NT2/D1 (cell line): ENCODE measurements around the gene QPRT.
"Not testable (repeated sequence)": the region's sequence is repeated elsewhere in the genome, so short reads cannot be mapped to it uniquely, and the experiment has no call there.

Source experiments
- DNase-seq: peaks from one replicate; pipeline ENCODE4 v3.0.0-alpha.2; 2011; ENCODE audit warnings: low read depth, low spot score
- H3K27me3 ChIP-seq: 2 replicates; pipeline ENCODE4 v1.6.0; 2011; ENCODE audit warnings: mild to moderate bottlenecking; ENCODE audit not compliant: insufficient read length, insufficient read depth
- H3K36me3 ChIP-seq: 2 replicates; pipeline ENCODE4 v1.6.1; 2011; ENCODE audit warnings: mild to moderate bottlenecking, low read length, mixed read lengths; ENCODE audit not compliant: insufficient read depth, insufficient read length
- H3K4me1 ChIP-seq: 2 replicates; pipeline ENCODE4 v1.5.1; 2011; ENCODE audit not compliant: insufficient read depth, insufficient read length
- H3K4me3 ChIP-seq: 2 replicates; pipeline ENCODE4 v1.5.1; 2011; ENCODE audit warnings: low read depth; ENCODE audit not compliant: insufficient read length
- H3K9ac ChIP-seq: 2 replicates; pipeline ENCODE4 v1.6.0; 2011; ENCODE audit warnings: low read depth; ENCODE audit not compliant: insufficient read length
- H3K9me3 ChIP-seq: 2 replicates; pipeline ENCODE4 v1.5.1; 2011; ENCODE audit warnings: mild to moderate bottlenecking, low read length; ENCODE audit not compliant: insufficient read depth
- SUZ12 ChIP-seq: IDR thresholded peaks from 2 replicates; pipeline ENCODE4 v1.6.1; 2011; ENCODE audit not compliant: insufficient read length, insufficient read depth; ENCODE audit errors: extremely low read depth
- YY1 ChIP-seq: IDR thresholded peaks from 2 replicates; pipeline ENCODE4 v1.6.1; 2011; ENCODE audit not compliant: insufficient read length, insufficient read depth
- ZNF274 ChIP-seq: IDR thresholded peaks from 2 replicates; pipeline ENCODE4 v1.6.1; 2011; ENCODE audit warnings: mild to moderate bottlenecking, low read depth, low read length

QPRT gene

GRCh38 chr16:29738514-29738913 is 59.5 kb downstream of the QPRT start:
- TF ChIP-seq ZNF274 (no peak), SUZ12 (no peak), YY1 (no peak)
- Histone ChIP-seq H3K9me3 (no peaks in the 10 kb centered on the region), H3K9ac (no peak overlapping the region), H3K36me3 (peaks cover 35% of the 10 kb centered on the region), H3K4me3 (no peak overlapping the region), H3K4me1 (peaks cover 3% of the 10 kb centered on the region), H3K27me3 (no peaks in the 10 kb centered on the region)
- no peak for DNase-seq

- H3K27me3 ChIP-seq, H3K4me1 ChIP-seq, DNase-seq, H3K4me3 ChIP-seq, H3K9ac ChIP-seq, H3K9me3 ChIP-seq: not testable (repeated sequence)
- peaks cover 25% of the 10 kb centered on the region for H3K36me3 ChIP-seq
Observed at GRCh38 chr16:29739927-29740629, 61.1 kb downstream of the QPRT start.

GRCh38 chr16:29740630-29741015 is 61.6 kb downstream of the QPRT start:
- not testable (repeated sequence) for H3K27me3 ChIP-seq, DNase-seq, H3K9ac ChIP-seq, H3K9me3 ChIP-seq, H3K4me3 ChIP-seq
- peaks cover 11% of the 10 kb centered on the region for H3K4me1 ChIP-seq
- peaks cover 24% of the 10 kb centered on the region for H3K36me3 ChIP-seq

GRCh38 chr16:29742683-29743275 is 63.8 kb downstream of the QPRT start:
- Histone ChIP-seq H3K27me3 (no peaks in the 10 kb centered on the region), H3K4me3 (no peak overlapping the region), H3K36me3 (peaks cover 9% of the 10 kb centered on the region), H3K9me3 (peaks cover 14% of the 10 kb centered on the region; the same call in 1 of the 2 replicates), H3K4me1 (peaks cover 10% of the 10 kb centered on the region), H3K9ac (no peak overlapping the region)
- DNase-seq, result no peak
- TF ChIP-seq YY1 (no peak), SUZ12 (no peak), ZNF274 (no peak)

- H3K9ac ChIP-seq, result no peak overlapping the region
- TF ChIP-seq YY1, result no peak
- no peak for TF ChIP-seq ZNF274
- peaks cover 8% of the 10 kb centered on the region for H3K36me3 ChIP-seq
- no peak for DNase-seq
- H3K27me3 ChIP-seq, result no peaks in the 10 kb centered on the region
- peaks cover 20% of the 10 kb centered on the region; the same call in 1 of the 2 replicates for H3K9me3 ChIP-seq
- H3K4me1 ChIP-seq, result peaks cover 10% of the 10 kb centered on the region
- H3K4me3 ChIP-seq, result no peak overlapping the region
Observed at GRCh38 chr16:29743475-29743826, 64.5 kb downstream of the QPRT start.

- TF ChIP-seq YY1, result no peak
- TF ChIP-seq SUZ12, result no peak
- no peak for TF ChIP-seq ZNF274
- H3K27me3 ChIP-seq, result no peaks in the 10 kb centered on the region
- no peak for DNase-seq
- H3K36me3 ChIP-seq, result peaks cover 8% of the 10 kb centered on the region
- no peak overlapping the region for H3K4me3 ChIP-seq
- peaks cover 10% of the 10 kb centered on the region for H3K4me1 ChIP-seq
- peak overlapping the region; percentile 26 for H3K9ac ChIP-seq
- H3K9me3 ChIP-seq, result peaks cover 26% of the 10 kb centered on the region; the same call in 1 of the 2 replicates
Observed at GRCh38 chr16:29743827-29744531, 65.0 kb downstream of the QPRT start.

- Histone ChIP-seq H3K36me3 (peaks cover 8% of the 10 kb centered on the region), H3K4me1 (peaks cover 10% of the 10 kb centered on the region), H3K9ac (no peak overlapping the region), H3K27me3 (no peaks in the 10 kb centered on the region), H3K4me3 (no peak overlapping the region), H3K9me3 (peaks cover 27% of the 10 kb centered on the region; the same call in 1 of the 2 replicates)
- no peak for TF ChIP-seq YY1
- no peak for TF ChIP-seq SUZ12
- TF ChIP-seq ZNF274, result no peak
- DNase-seq, result no peak
Observed at GRCh38 chr16:29744541-29745101, 65.6 kb downstream of the QPRT start.
